ENCODE data around the gene OR11G2.
"Not testable (repeated sequence)": the region's sequence is repeated elsewhere in the genome, so short reads cannot be mapped to it uniquely, and the experiment has no call there.

The OR11G2 gene

DNA sequence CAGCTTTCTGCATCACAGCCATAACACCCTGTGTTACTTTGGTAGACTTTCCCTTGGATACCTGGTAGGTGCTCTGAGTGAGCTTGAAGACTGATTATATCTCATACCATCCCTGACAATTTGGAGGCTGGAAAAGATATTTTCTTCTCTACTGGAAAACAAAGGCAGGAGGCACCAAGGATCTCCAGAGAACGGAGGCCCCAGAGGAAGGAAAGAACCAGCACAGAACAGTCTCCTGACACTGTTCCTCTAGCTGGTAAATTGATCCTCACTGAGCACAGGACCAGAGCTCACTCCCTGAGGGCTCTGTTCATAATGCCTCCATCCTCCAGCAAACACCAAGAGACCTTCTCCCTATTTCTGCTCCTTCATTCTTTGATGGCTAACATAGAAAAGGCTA lies at the start of gene OR11G2:
TSS of gene OR11G2 (plus strand) at position 301 of the 400 bp plus-strand sequence. CDS start 6,542 bp downstream, outside the sequence.
- no peak for DNase-seq

GRCh38 chr14:20143911-20144310 lies 46.8 kb upstream of the OR11G2 start:
- no peak for DNase-seq

GRCh38 chr14:20144820-20145219 lies 45.9 kb upstream of the OR11G2 start:
- DNase-seq = no peak

- no peak for DNase-seq
Observed at GRCh38 chr14:20164462-20164861, 26.2 kb upstream of the OR11G2 start.

DNA sequence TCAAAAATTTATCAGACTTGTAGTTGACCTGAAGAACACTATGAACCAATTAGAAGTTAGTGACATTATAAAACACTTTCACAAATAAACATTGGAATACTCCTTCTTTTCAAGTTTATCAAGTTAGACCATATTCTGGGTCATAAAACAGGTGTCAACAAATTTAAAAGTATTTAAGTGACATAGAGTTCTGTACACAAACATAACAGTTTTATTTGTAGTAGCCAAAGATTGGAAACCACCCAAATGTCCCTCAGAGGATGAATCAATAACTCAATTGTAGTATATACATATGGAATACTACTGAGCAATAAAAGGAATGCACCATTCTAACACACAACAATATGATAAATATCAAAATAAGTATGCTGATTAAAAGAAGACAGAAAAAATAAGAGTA lies 23.6 kb upstream of the OR11G2 start:
- no peak for DNase-seq

- DNase-seq = not testable (repeated sequence)
Observed at GRCh38 chr14:20169852-20170251, 20.8 kb upstream of the OR11G2 start.

- DNase-seq = not testable (repeated sequence)
Observed at GRCh38 chr14:20174205-20174604, 16.5 kb upstream of the OR11G2 start.

DNA sequence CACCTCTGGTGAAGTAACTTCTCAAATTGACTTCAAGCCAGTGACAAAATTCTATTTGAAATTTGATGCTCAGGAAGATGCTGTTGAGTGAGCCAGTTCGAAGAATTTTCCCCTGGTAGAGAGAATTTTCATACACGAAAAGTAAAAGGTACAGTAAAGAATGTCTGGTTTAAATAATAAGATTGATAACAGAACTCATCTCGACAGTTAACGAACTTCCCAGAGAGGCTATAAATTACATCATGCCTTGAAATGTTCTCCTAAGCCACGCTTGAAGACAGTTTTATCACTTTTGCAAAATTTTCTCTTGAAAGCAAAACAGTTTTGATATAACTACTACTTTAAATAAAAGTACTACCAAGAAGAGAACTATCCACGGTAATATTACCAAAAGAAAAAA lies 14.4 kb upstream of the OR11G2 start:
- no peak for DNase-seq

- no peak for DNase-seq
Observed at GRCh38 chr14:20177433-20177974, 13.2 kb upstream of the OR11G2 start.

GRCh38 chr14:20179218-20179617 lies 11.5 kb upstream of the OR11G2 start:
- DNase-seq = no peak

DNA sequence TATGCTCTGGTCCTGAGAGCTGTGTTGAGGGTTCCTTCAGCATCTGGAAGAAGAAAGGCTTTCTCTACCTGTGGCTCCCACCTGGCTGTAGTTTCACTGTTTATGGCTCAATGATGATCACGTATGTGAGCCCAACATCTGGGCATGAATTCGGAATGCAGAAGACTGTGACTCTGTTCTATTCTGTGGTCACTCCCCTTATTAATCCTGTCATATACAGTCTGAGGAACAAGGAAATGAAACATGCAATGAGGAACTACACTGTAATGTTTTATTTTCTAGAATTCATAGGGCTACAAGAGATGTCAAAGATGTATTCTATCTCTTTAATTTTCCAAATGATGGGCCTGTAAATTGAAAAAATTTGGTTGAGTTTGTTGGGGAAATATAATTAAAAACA lies 10.8 kb upstream of the OR11G2 start:
- no peak for DNase-seq

DNA sequence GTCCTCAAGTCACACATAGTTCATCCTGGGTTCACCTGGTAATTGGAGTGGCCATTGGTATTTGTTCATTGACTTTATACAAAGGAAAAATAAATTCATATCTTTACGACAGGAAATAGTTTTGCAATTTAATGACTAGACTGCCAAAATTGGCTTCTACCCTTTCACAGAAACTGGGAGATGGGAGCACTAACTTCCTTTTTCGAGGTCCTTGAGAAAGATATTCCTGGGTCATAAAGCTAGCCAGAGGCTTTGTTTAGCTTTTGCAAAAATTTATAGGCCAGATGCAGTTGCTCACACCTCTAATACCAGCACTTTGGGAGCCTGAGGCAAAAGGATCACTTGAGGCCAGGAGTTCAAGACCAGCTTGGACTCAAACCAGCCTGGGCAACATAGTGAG lies 10.2 kb upstream of the OR11G2 start:
- no peak for DNase-seq

DNA sequence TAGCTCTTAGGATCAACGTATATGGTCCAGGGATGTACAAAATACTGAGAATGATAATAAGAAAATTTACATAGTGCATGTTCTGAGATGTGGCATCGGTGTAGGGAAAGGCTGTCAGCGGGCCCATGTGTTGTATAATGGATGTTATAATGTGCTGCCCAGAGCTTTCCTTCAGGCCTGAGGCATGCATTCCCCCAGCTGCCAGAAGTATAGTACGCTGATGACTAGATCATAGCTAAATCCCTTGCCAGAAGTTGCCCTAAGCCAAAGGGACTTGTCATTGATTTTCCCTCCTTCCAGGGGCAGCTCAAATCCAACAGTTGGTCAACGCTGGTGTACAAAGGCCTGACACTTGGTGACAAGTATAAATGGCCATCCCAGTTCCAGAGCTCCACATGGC lies 6.5 kb upstream of the OR11G2 start:
- DNase-seq = no peak

GRCh38 chr14:20191396-20191795 lies 700 bp downstream of the OR11G2 start:
- no peak for DNase-seq

GRCh38 chr14:20194101-20194500 lies 3.4 kb downstream of the OR11G2 start:
- no peak for DNase-seq

DNA sequence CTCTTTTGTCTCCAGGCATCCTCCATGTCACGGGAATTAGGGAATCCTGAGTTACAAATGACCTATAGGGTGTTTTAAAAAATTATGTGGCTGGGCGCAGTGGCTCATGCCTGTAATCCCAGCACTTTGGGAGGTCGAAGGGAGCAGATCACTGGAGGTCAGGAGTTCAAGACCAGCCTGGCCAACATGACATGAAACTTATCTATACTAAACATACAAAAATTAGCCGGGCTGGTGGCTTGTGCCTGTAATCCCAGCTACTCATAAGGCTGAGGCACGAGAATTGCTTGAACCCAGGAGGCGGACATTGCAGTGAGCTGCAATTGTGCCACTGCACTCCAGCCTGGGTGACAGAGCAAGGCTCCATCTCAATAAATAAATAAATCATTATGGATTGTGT lies 4.5 kb downstream of the OR11G2 start:
- DNase-seq = not testable (repeated sequence)

- no peak for DNase-seq
Observed at GRCh38 chr14:20195911-20196310, 5.2 kb downstream of the OR11G2 start.

GRCh38 chr14:20197459-20197858 lies 6.8 kb downstream of the OR11G2 start:
- DNase-seq = no peak

GRCh38 chr14:20198991-20199390 lies 8.3 kb downstream of the OR11G2 start:
- no peak for DNase-seq

GRCh38 chr14:20204721-20205120 lies 14.0 kb downstream of the OR11G2 start:
- DNase-seq = no peak

- DNase-seq = no peak
Observed at GRCh38 chr14:20209595-20209994, 18.9 kb downstream of the OR11G2 start.

DNA sequence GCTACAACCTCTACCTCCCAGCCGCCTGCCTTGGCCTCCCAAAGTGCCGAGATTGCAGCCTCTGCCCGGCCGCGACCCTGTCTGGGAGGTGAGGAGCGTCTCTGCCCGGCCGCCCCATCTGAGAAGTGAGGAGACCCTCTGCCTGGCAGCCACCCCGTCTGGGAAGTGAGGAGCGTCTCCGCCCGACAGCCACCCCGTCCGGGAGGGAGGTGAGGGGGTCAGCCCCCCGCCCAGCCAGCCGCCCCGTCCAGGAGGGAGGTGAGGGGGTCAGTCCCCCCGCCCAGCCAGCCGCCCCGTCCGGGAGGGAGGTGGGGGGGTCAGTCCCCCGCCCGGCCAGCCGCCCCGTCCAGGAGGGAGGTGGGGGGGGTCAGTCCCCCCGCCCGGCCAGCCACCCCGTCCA lies 21.7 kb downstream of the OR11G2 start:
- not testable (repeated sequence) for DNase-seq

DNA sequence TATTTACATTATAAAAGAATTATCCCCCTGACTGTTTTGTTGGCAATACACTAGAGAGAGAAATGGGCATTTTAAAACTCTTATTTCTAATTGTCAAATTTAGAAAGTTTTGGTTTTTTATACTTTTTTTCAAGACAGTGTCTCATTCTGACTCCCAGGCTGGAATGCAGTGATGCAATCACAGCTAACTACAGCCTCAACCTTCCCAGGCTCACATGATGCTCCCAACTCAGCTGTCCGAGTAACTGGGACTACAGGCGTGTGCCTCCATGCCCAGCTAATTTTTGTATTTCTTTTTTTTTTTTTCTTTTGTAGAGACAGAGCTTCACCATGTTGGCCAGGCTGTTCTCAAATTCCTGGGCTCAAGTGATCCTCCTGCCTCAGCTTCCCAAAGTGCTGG lies 24.5 kb downstream of the OR11G2 start:
- no peak for DNase-seq

GRCh38 chr14:20219033-20219432 lies 28.3 kb downstream of the OR11G2 start:
- DNase-seq = no peak

GRCh38 chr14:20223410-20223809 lies 32.7 kb downstream of the OR11G2 start, which contains the start of gene OR11H6:
Gene OR11H6 (plus strand): TSS chr14:20223710. CDS start chr14:20223710, 0 bp downstream.
- no peak for DNase-seq

- DNase-seq = no peak
Observed at GRCh38 chr14:20228681-20229080, 38.0 kb downstream of the OR11G2 start, which contains the start of gene OR11H7. Gene OR11H7 (plus strand): TSS chr14:20228981.

All from activated T-cell treated with anti-CD3 and anti-CD28 coated beads, Interleukin-2, amount 50 U/mL, for 1 hour (primary cell).